Measurements from ENCODE around the gene CARD8.
A peak's percentile ranks its signal among the peaks of the same experiment; 100 is the strongest.
"Not testable (repeated sequence)": the region's sequence is repeated elsewhere in the genome, so short reads cannot be mapped to it uniquely, and the experiment has no call there.

Gene CARD8

GRCh38 chr19:48296963-48297734 lies 41.4 kb upstream of the CARD8 start:
- no peak for TF ChIP-seq CTCF (conservative IDR thresholded peaks at IDR 0.05; ENCODE audit: low read depth, low read length)
- DNase-seq (ENCODE audit: low read depth) = no peak
- H3K4me3 ChIP-seq (ENCODE audit: low read depth, low read length) = no peak overlapping the region

GRCh38 chr19:48295458-48295857 lies 39.7 kb upstream of the CARD8 start:
- no peak overlapping the region for H3K4me3 ChIP-seq (ENCODE audit: low read depth, low read length)
- DNase-seq (ENCODE audit: low read depth) = no peak
- TF ChIP-seq CTCF (conservative IDR thresholded peaks at IDR 0.05; ENCODE audit: low read depth, low read length) = no peak

GRCh38 chr19:48292798-48293197 lies 37.1 kb upstream of the CARD8 start:
- DNase-seq (ENCODE audit: low read depth) = peak; percentile 76
- H3K4me3 ChIP-seq (ENCODE audit: low read depth, low read length) = no peak overlapping the region
- TF ChIP-seq CTCF (conservative IDR thresholded peaks at IDR 0.05; ENCODE audit: low read depth, low read length) = no peak

- not testable (repeated sequence) for DNase-seq (ENCODE audit: low read depth); H3K4me3 ChIP-seq (ENCODE audit: low read depth, low read length)
These were observed 35.7 kb upstream of the CARD8 start for GRCh38 chr19:48291489-48291815.

- TF ChIP-seq CTCF (conservative IDR thresholded peaks at IDR 0.05; ENCODE audit: low read depth, low read length) = peak; percentile 99
- H3K4me3 ChIP-seq (ENCODE audit: low read depth, low read length) = peak overlapping the region; percentile 54
- DNase-seq (ENCODE audit: low read depth) = peak; percentile 87
These were observed 35.2 kb upstream of the CARD8 start for GRCh38 chr19:48290771-48291488.

GRCh38 chr19:48290401-48290770 lies 34.7 kb upstream of the CARD8 start:
- peak; percentile 43 for TF ChIP-seq CTCF (conservative IDR thresholded peaks at IDR 0.05; ENCODE audit: low read depth, low read length)
- H3K4me3 ChIP-seq (ENCODE audit: low read depth, low read length) = peak overlapping the region; percentile 54
- peak; percentile 72 for DNase-seq (ENCODE audit: low read depth)

GRCh38 chr19:48287748-48288147 lies 32.0 kb upstream of the CARD8 start:
- DNase-seq (ENCODE audit: low read depth) = no peak
- no peak overlapping the region for H3K4me3 ChIP-seq (ENCODE audit: low read depth, low read length)
- no peak for TF ChIP-seq CTCF (conservative IDR thresholded peaks at IDR 0.05; ENCODE audit: low read depth, low read length)
